Glutamatergic neuron (in vitro differentiated cells): Measurements from ENCODE around the gene FAM174C. TPM values are rescaled to one million over a fixed set of nuclear protein-coding genes. Genes with fewer than 3 reads are reported as not detected.

ENCODE experiments used
- DNase-seq: peaks from one replicate; pipeline ENCODE4 v3.0.0; 2022
- H3K27ac Mint-ChIP-seq: one replicate; pipeline ENCODE4 v1.8.0; 2020; ENCODE audit warnings: mild to moderate bottlenecking, mixed read lengths, inconsistent platforms; ENCODE audit not compliant: unreplicated experiment
- H3K27me3 Mint-ChIP-seq: one replicate; pipeline ENCODE4 v1.8.0; 2020; ENCODE audit warnings: mild to moderate bottlenecking, moderate library complexity, mixed read lengths, inconsistent platforms; ENCODE audit not compliant: unreplicated experiment
- H3K36me3 Mint-ChIP-seq: one replicate; pipeline ENCODE4 v1.8.0; 2020; ENCODE audit warnings: mild to moderate bottlenecking, mixed read lengths, inconsistent platforms; ENCODE audit not compliant: unreplicated experiment
- H3K4me1 Mint-ChIP-seq: one replicate; pipeline ENCODE4 v1.8.0; 2020; ENCODE audit warnings: mild to moderate bottlenecking, low read depth, mixed read lengths, inconsistent platforms; ENCODE audit not compliant: unreplicated experiment
- H3K4me3 Mint-ChIP-seq: one replicate; pipeline ENCODE4 v1.8.0; 2020; ENCODE audit warnings: mild to moderate bottlenecking, mixed read lengths, inconsistent platforms; ENCODE audit not compliant: unreplicated experiment
- H3K9me3 Mint-ChIP-seq: one replicate; pipeline ENCODE4 v1.8.0; 2020; ENCODE audit warnings: mild to moderate bottlenecking, moderate library complexity, mixed read lengths, inconsistent platforms; ENCODE audit not compliant: unreplicated experiment
- total RNA-seq: library from RNA; stranded (reverse); fragmentation: NEBNext Ultra II Directional; extraction: Animal tissue kit (Norgen Biotek cat#: 25700); gene quantifications from one replicate; pipeline ENCODE4 v1.2.1, GENCODE V29; 2021; ENCODE audit not compliant: unreplicated experiment
- TF ChIP-seq, protein P1 (sequence below): fragments of 200-600 bp; sonication (generic); IDR thresholded peaks from one replicate; pipeline ENCODE4 v1.5.0; 2021; ENCODE audit not compliant: partially characterized antibody, unreplicated experiment

The FAM174C gene
- total RNA-seq, 1 donor from 2014 or later = 17.3 TPM

DNA sequence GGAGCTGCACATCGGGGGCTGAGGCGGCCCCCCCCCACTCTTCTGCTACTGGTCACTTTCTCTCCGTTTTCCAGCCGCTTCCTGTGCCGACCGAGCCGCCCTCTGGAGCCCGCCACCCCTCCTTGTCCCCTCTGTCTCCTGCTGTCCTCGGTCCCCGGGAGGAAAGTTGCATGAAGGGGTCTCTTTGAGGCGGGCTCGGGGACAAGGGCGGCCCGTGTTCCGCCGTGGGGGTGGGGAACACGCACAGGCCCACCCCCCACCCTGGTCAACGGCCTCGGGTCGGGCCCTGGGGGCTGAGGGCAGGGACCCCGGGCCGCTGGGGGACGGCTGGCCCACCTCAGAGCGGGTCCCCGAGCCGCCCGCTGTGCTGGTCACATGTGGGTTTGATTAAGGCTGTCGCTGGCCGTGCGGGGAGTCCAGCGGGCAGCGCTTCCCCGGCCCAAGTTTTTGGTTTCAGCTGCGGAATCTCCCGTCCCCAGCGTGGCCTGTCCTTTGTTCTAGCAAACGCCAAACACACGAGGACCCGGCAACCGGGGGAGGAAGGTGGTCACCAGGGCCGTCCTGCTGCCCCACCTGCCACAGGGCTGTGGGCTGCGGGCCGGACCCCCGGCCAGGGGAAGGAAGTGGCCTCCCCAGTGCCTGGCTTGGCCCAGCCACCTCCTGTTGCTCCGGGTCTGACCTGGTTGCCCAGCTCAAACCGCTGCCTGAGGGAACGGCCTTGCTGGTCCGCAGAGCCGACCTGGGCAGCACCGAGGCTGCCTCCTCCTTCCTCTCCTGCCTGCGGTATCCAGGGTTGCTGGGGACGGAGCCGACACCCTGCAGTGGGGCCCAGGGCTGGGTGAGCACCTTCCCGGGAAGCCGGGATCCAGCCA is 12.3 kb downstream of the FAM174C start:
- TF ChIP-seq, protein P1, sequence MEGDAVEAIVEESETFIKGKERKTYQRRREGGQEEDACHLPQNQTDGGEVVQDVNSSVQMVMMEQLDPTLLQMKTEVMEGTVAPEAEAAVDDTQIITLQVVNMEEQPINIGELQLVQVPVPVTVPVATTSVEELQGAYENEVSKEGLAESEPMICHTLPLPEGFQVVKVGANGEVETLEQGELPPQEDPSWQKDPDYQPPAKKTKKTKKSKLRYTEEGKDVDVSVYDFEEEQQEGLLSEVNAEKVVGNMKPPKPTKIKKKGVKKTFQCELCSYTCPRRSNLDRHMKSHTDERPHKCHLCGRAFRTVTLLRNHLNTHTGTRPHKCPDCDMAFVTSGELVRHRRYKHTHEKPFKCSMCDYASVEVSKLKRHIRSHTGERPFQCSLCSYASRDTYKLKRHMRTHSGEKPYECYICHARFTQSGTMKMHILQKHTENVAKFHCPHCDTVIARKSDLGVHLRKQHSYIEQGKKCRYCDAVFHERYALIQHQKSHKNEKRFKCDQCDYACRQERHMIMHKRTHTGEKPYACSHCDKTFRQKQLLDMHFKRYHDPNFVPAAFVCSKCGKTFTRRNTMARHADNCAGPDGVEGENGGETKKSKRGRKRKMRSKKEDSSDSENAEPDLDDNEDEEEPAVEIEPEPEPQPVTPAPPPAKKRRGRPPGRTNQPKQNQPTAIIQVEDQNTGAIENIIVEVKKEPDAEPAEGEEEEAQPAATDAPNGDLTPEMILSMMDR = no peak
- DNase-seq = peak; percentile 45
- H3K27ac Mint-ChIP-seq = peak overlapping the region; percentile 17
- H3K36me3 Mint-ChIP-seq = no peaks in the 10 kb centered on the region
- H3K27me3 Mint-ChIP-seq = peaks cover 7% of the 10 kb centered on the region
- H3K4me3 Mint-ChIP-seq = peak overlapping the region; percentile 79
- peaks cover 4% of the 10 kb centered on the region for H3K9me3 Mint-ChIP-seq
- H3K4me1 Mint-ChIP-seq = no peaks in the 10 kb centered on the region

DNA sequence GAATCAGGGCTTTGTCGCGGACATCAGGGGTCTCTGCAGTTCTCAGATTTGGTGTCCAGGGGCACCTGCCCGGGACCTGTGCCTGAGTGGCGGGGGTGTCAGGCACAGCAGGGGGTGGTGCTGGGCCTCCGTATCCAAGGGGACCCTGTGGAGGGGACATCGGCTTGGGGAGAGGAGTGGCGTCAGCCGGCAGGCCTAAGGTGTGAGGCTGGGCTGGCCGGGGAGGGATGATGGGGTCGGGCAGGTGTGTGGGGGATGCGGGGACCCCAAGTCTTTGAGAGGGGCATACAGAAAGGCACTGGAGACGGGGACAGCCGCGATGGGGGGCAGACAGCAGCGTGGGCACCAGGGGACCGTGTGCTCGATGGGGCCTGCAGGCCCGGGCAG is 12.9 kb downstream of the FAM174C start:
- Mint-ChIP-seq H3K36me3 (no peaks in the 10 kb centered on the region), H3K27ac (peak overlapping the region; percentile 17), H3K27me3 (peaks cover 7% of the 10 kb centered on the region), H3K9me3 (peaks cover 4% of the 10 kb centered on the region), H3K4me1 (no peaks in the 10 kb centered on the region), H3K4me3 (peak overlapping the region; percentile 30)
- DNase-seq = peak; percentile 14
- TF ChIP-seq, protein P1 = no peak

DNA sequence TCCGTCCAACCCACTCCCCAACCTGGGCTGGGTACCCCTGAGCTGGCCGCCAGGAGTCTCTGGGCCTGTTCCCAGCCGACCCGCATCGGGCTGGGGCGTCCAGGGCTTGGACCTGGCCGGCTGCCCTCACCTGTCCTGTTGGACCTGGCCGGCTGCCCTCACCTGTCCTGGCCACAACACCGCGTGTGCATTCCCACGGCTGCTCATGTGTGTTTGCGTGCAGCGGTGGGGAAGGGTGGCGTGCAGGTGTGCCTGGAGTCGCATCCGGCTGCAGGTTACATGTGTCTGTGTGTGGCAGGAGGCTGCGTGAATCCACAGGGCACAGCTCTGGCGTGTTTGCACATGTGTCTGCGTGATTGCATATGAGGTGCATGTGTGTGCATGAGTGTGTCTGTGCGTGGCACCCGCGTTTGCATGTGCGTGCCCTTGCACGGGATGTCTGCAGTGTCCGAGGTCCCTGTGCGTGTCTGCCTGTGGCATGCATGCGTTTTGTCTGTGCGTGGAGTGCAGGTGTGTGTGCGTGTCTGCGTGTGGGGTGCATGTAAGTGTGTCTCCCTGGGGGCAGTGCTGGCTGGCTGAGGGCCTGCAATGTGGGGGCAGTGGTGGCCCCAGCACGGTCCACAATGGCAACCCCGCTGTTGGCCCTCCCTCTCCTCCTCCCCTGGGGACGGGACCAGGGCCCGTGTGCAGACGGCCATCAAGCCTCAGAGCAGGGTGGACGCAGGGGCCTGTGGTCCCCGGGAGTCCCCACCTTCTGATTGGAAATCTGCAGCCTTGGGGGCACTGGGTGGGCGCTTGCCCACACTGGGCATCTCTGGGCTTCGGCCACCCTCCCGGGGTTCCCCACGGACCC is 13.7 kb downstream of the FAM174C start:
- DNase-seq = peak; percentile 20
- Mint-ChIP-seq H3K27me3 (peaks cover 7% of the 10 kb centered on the region), H3K4me3 (peak overlapping the region; percentile 65), H3K9me3 (peaks cover 4% of the 10 kb centered on the region), H3K36me3 (no peaks in the 10 kb centered on the region), H3K27ac (no peak overlapping the region), H3K4me1 (no peaks in the 10 kb centered on the region)
- TF ChIP-seq, protein P1 = no peak

DNA sequence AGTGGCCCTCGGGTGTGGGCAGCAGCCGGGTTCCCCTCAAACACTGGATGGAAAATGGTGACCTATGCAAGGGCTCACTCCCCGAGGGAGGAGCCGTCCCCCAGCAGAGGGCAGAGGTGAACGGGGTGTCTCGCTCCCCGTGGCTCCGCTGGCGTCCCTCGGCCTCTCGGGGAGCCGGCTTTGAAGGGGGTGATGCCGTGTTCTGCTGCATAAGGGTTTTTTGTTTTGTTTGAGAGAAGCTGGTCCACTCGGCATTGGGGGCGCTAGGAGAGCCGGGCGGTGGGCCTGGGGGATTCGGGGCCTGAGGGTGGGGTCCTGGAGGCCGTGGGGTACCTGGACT is 14.3 kb downstream of the FAM174C start:
- peaks cover 2% of the 10 kb centered on the region for H3K9me3 Mint-ChIP-seq
- H3K27ac Mint-ChIP-seq = no peak overlapping the region
- H3K27me3 Mint-ChIP-seq = peaks cover 7% of the 10 kb centered on the region
- TF ChIP-seq, protein P1 = no peak
- no peaks in the 10 kb centered on the region for H3K4me1 Mint-ChIP-seq
- H3K4me3 Mint-ChIP-seq = no peak overlapping the region
- no peak for DNase-seq
- no peaks in the 10 kb centered on the region for H3K36me3 Mint-ChIP-seq
